Erythroblast (primary cell): ENCODE results near the gene IRF6.

Source experiments
- GATA1 ChIP-seq: IDR thresholded peaks from 2 replicates; pipeline ENCODE4 v1.6.1; 2011; ENCODE audit warnings: low read depth, mild to moderate bottlenecking, control low read depth, low read length, moderate library complexity
- POLR2A ChIP-seq: IDR thresholded peaks from 2 replicates; pipeline ENCODE4 v1.6.1; 2011; ENCODE audit warnings: mild to moderate bottlenecking, low read length

GRCh38 chr1:209790286-209791193 lies 15.4 kb downstream of the IRF6 start:
- TF ChIP-seq POLR2A (no peak), GATA1 (no peak)
